ENCODE measurements around the gene AMHR2.

GRCh38 chr12:53450936-53451335 is 27.3 kb downstream of the AMHR2 start:
- TF ChIP-seq CTCF (IDR thresholded peaks at IDR 0.05) (no peak), POLR2A (IDR thresholded peaks at IDR 0.05) (no peak)
